B cell (primary cell): ENCODE data around the gene CPNE2. TPM values are rescaled to one million over a fixed set of nuclear protein-coding genes. Genes with fewer than 3 reads are reported as not detected.
A peak's percentile ranks its signal among the peaks of the same experiment; 100 is the strongest.

ENCODE experiments used
- ATAC-seq: fragments of 200-7000 bp; cut with Tn5 transposase; one replicate; pipeline ENCODE4 v1.10.0; 2021; ENCODE audit warnings: low read depth, mild to moderate bottlenecking, moderate number of reproducible peaks, moderate library complexity
- CTCF ChIA-PET: fragments of 350-600 bp; sonication (Branson Sonifier 250); formaldehyde crosslinking; loops from one replicate; lab custom pipeline; 2021; ENCODE audit warnings: antibody characterized with exemption, inconsistent platforms; lab: Charles Lee
- POLR2A ChIA-PET: fragments of 350-600 bp; sonication (Branson Sonifier 250); formaldehyde crosslinking; loops from one replicate; lab custom pipeline; 2021; ENCODE audit warnings: antibody characterized with exemption; lab: Charles Lee
- DNase-seq: peaks from one replicate; pipeline ENCODE4 v3.0.0; 2013
- H2AFZ ChIP-seq: 2 replicates; pipeline ENCODE4 v1.6.1; 2012; ENCODE audit warnings: mild to moderate bottlenecking, low read depth, low read length; ENCODE audit not compliant: insufficient read depth, poor library complexity, severe bottlenecking
- H3K27ac ChIP-seq, 2 donors: 1 replicate in 1 of 2; 2 replicates in 1 of 2; pipeline ENCODE4 v1.5.1; 2012 to 2013; ENCODE audit warnings: low read length in 2 of 2, mild to moderate bottlenecking in 2 of 2, moderate library complexity in 1 of 2
- H3K27me3 ChIP-seq, 4 experiments: fragments of 200-600 bp in 1 of 4; sonication (generic) in 1 of 4; replicated peaks in 1 of 4; 1 replicate in 2 of 4; 2 replicates in 2 of 4; pipeline versions ENCODE4 v1.6.1 to v1.7.0; 2013 to 2016; ENCODE audit warnings: low read length in 3 of 4, mild to moderate bottlenecking in 2 of 4, mixed read lengths in 1 of 4, moderate library complexity in 1 of 4; ENCODE audit not compliant: insufficient read depth in 4 of 4, control insufficient read depth in 3 of 4; ENCODE audit errors: control extremely low read depth in 1 of 4
- H3K36me3 ChIP-seq, 2 experiments: replicated peaks in 1 of 2; 1 replicate in 1 of 2; 2 replicates in 1 of 2; pipeline versions ENCODE4 v1.6.1 to v1.7.1; 2013; ENCODE audit warnings: low read length in 1 of 2; ENCODE audit not compliant: insufficient read depth in 2 of 2, control insufficient read depth in 1 of 2; ENCODE audit errors: control extremely low read depth in 1 of 2, extremely low read depth in 1 of 2
- H3K4me1 ChIP-seq, 2 donors: fragments of 200-600 bp in 1 of 2; sonication (generic) in 1 of 2; 1 replicate in 1 of 2; 2 replicates in 1 of 2; pipeline versions ENCODE4 v1.5.1 to v1.6.1; 2013 to 2017; ENCODE audit warnings: low read length in 2 of 2; ENCODE audit not compliant: control insufficient read depth in 2 of 2, insufficient read depth in 2 of 2
- H3K4me2 ChIP-seq: replicated peaks from 2 replicates; pipeline ENCODE3; 2012; ENCODE audit warnings: mild to moderate bottlenecking, low read depth, low read length; ENCODE audit not compliant: poor library complexity, severe bottlenecking
- H3K4me3 ChIP-seq, 5 experiments: fragments of 200-600 bp in 1 of 5; sonication (generic) in 1 of 5; 1 replicate in 3 of 5; 2 replicates in 2 of 5; pipeline versions ENCODE4 v1.5.1 to v1.7.0; 2011 to 2016; ENCODE audit warnings: low read length in 4 of 5, mild to moderate bottlenecking in 4 of 5, low read depth in 2 of 5, control low read depth in 1 of 5, moderate library complexity in 1 of 5; ENCODE audit not compliant: insufficient read depth in 1 of 5; ENCODE audit errors: control extremely low read depth in 1 of 5, extremely low read depth in 1 of 5
- H3K79me2 ChIP-seq: fragments of 200-600 bp; sonication (generic); one replicate; pipeline ENCODE4 v1.6.0; 2016; ENCODE audit warnings: low read length; ENCODE audit not compliant: control insufficient read depth, insufficient read depth
- H3K9ac ChIP-seq: fragments of 200-600 bp; sonication (generic); 2 replicates; pipeline ENCODE4 v1.6.1; 2017; ENCODE audit warnings: mild to moderate bottlenecking, low read length, moderate library complexity
- H3K9me3 ChIP-seq, 3 donors: one replicate each; pipeline versions ENCODE4 v1.6.1 to v1.7.1; 2013; ENCODE audit warnings: low read length in 2 of 3; ENCODE audit not compliant: control insufficient read depth in 2 of 3, insufficient read depth in 1 of 3; ENCODE audit errors: control extremely low read depth in 1 of 3
- H4K20me1 ChIP-seq: 2 replicates; pipeline ENCODE4 v1.6.0; 2012; ENCODE audit warnings: mild to moderate bottlenecking, low read length; ENCODE audit not compliant: insufficient read depth, control insufficient read depth, poor library complexity, severe bottlenecking
- H3K27ac Mint-ChIP-seq: one replicate; pipeline ENCODE4 v1.8.0; 2021; ENCODE audit warnings: mixed read lengths
- H3K27me3 Mint-ChIP-seq: one replicate; pipeline ENCODE4 v1.8.0; 2021; ENCODE audit warnings: mixed read lengths
- H3K4me1 Mint-ChIP-seq: one replicate; pipeline ENCODE4 v1.8.0; 2021; ENCODE audit warnings: mixed read lengths
- H3K4me3 Mint-ChIP-seq: one replicate; pipeline ENCODE4 v1.8.0; 2021; ENCODE audit warnings: mixed read lengths
- H3K9me3 Mint-ChIP-seq: one replicate; pipeline ENCODE4 v1.8.0; 2022; ENCODE audit warnings: mixed read lengths; ENCODE audit not compliant: insufficient read depth
- CTCF ChIP-seq: fragments of 200-600 bp; IDR thresholded peaks from one replicate; pipeline ENCODE4 v1.8.0; 2022; ENCODE audit warnings: antibody characterized with exemption, mild to moderate bottlenecking
- EZH2 ChIP-seq: IDR thresholded peaks from 2 replicates; pipeline ENCODE4 v1.6.1; 2012; ENCODE audit warnings: borderline replicate concordance, low read depth, mild to moderate bottlenecking, moderate library complexity, low read length; ENCODE audit not compliant: insufficient read depth, poor library complexity, severe bottlenecking
- WGBS: methylation state at CpG from one replicate; pipeline ENCODE4 v1.1.5; 2013; ENCODE audit warnings: missing lambda C conversion rate; ENCODE audit not compliant: insufficient coverage; 5-methylcytosine and 5-hydroxymethylcytosine counted together
- intact Hi-C: fragments of 100-400 bp; cut with micrococcal nuclease; formaldehyde crosslinking; loops from one replicate; pipeline ENCODE4 v1.10.0; 2022
- polyA plus RNA-seq: library from polyadenylated mRNA; depleted of rRNA; stranded (reverse); fragments of >200 nt; gene quantifications from 2 replicates; pipeline ENCODE4 v1.2.3, GENCODE V29; 2012
- total RNA-seq, 2 donors: library from RNA; stranded (reverse); fragments of 120-200 nt in 1 of 2; gene quantifications; 1 replicate in 1 of 2; 2 replicates in 1 of 2; pipeline versions ENCODE4 v1.2.3 to v1.2.4, GENCODE V29; 2013 to 2022

Gene CPNE2
- total and polyA plus RNA-seq, 2 donors (not counting 1 experiment from before 2014, with no cell fraction given) = 1.5 to 2.9 TPM

GRCh38 chr16:57185446-57185944 is 93.1 kb downstream of the CPNE2 start:
- Histone ChIP-seq H3K79me2 (peaks cover 96% of the 10 kb centered on the region), H2AFZ (peak overlapping the region; percentile 90), H3K4me3 (peak overlapping the region; percentile 81 to 99 (median 88)), H3K36me3 (peaks cover 0 to 6% of the 10 kb centered on the region in 2 experiments), H3K4me2 (peak overlapping the region; percentile 91), H3K4me1 (peaks cover 26 to 28% of the 10 kb centered on the region in 2 donors), H3K27ac (peak overlapping the region; percentile 77 to 92), H3K27me3 (no peaks in the 10 kb centered on the region), H3K9ac (peak overlapping the region; percentile 90), H3K9me3 (no peaks in the 10 kb centered on the region), H4K20me1 (peaks cover 28% of the 10 kb centered on the region)
- no peak for DNase-seq
- TF ChIP-seq EZH2 (no peak), CTCF (no peak)
- Mint-ChIP-seq H3K9me3 (no peaks in the 10 kb centered on the region), H3K27ac (peak overlapping the region; percentile 98), H3K4me3 (peak overlapping the region; percentile 90), H3K27me3 (no peaks in the 10 kb centered on the region), H3K4me1 (peaks cover 58% of the 10 kb centered on the region)
- ChIA-PET CTCF (interaction anchor here (0.6 to 2.0 kb wide), 6 partner anchors 228 to 824 kb away, joined by 3 to 4 read pairs (median 4); partner anchors contain the start of gene POLR2C), POLR2A (interaction anchor here (0.6 to 1.2 kb wide), 10 partner anchors 44 to 944 kb away, joined by 3 to 6 read pairs (median 4); partner anchors contain the start of genes ARL2BP and CFAP20)
- WGBS = 0% methylated on average over 32 of the region's 37 CpGs
- ATAC-seq = peak; percentile 26
- intact Hi-C loops = loop anchor here (5.0 to 10.0 kb wide), 6 partner anchors 93 to 1442 kb away; partner anchors contain the start of genes AMFR, CCDC102A, CNOT1 and CPNE2
